Retinal pigment epithelial cell (primary cell): ENCODE results near the gene DOCK4.

Experiments used
- DNase-seq: peaks from one replicate; pipeline ENCODE4 v3.0.0-alpha.2; 2010; ENCODE audit warnings: low read depth
- H3K4me3 ChIP-seq: 2 replicates; pipeline ENCODE4 v1.5.1; 2011; ENCODE audit warnings: mild to moderate bottlenecking, low read length, control low read depth, moderate library complexity
- CTCF ChIP-seq: conservative IDR thresholded peaks from 2 replicates; pipeline ENCODE4 v1.5.1; 2011; ENCODE audit warnings: low read depth, low read length, control low read depth, inconsistent platforms

Gene DOCK4

GRCh38 chr7:111771638-111772037, 434.6 kb downstream of the DOCK4 start:
- no peak for TF ChIP-seq CTCF
- no peak overlapping the region for H3K4me3 ChIP-seq
- DNase-seq: no peak

- H3K4me3 ChIP-seq: no peak overlapping the region
- TF ChIP-seq CTCF: no peak
Observed at GRCh38 chr7:111770116-111770515, 436.1 kb downstream of the DOCK4 start.

DNA sequence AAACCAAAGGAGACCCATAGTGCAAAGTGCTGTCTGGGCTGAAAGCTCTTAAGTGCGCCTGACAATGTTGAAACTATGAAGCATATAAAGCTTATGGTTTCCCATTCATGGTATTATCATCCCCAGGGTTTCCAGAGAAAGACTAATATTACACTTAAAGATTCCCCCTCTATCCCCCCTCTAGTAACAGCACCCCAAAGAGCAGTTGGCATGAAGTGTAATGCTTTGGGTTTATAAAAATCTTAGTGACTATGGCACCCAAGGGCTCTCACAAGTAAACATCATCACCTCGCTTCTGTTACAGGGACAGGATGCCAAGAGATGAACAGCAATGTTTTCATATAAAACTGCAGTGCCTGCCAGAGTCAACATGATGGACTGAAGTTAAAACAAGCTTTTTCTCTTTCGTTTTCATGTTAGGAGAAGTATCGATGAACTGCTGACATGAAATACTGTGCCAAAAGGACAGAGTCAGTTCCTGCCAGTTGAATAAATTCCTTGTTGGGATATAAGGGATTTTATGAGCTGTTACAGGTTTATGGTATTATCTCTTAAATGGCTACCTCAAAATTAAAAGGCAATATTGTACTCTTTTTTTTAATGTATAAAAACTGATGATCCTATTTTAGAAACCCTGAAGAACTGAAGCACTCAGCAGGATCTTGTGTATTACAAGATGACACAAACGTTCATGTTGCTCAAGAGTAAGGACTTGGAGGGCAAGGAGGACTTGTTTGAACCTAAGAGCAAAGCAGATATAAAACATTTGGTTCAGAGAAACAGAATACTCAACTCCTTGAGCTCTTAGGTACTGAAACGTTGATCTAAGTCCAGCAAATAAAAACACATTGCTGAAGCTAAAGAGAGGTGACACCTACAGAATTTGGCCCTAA, 440.2 kb downstream of the DOCK4 start:
- DNase-seq: no peak

More at GRCh38 chr7:111770116-111770515, 436.1 kb downstream of the DOCK4 start:
- DNase-seq: no peak

GRCh38 chr7:111763221-111763801, 442.9 kb downstream of the DOCK4 start:
- no peak overlapping the region for H3K4me3 ChIP-seq
- TF ChIP-seq CTCF: peak; percentile 75
- DNase-seq: peak; percentile 23

More for the DNA sequence above, 440.2 kb downstream of the DOCK4 start:
- no peak overlapping the region for H3K4me3 ChIP-seq
- TF ChIP-seq CTCF: no peak

- no peak for DNase-seq
- TF ChIP-seq CTCF: no peak
- H3K4me3 ChIP-seq: no peak overlapping the region
Observed at GRCh38 chr7:111762799-111763198, 443.4 kb downstream of the DOCK4 start.

- no peak for TF ChIP-seq CTCF
- no peak overlapping the region for H3K4me3 ChIP-seq
- no peak for DNase-seq
Observed at GRCh38 chr7:111762211-111762610, 444.0 kb downstream of the DOCK4 start.

DNA sequence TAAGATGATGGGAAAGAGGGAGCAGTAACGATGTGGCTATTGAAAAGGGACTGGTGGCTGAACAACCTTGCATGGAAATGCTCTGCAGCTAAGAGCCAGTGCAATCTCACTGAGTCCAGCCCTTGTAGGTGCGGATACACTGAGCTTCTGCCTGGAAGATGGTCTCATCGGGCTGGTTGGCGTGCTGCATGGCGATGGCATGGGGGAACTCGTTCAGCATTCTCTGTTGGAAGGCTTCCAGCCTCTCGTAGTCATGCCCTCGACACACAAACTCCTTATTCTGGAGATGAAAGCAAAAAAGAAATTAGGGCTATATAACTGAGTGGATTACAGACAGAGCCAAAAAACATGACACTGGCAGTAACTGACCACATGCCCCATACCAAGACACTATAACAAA, 446.2 kb downstream of the DOCK4 start:
- TF ChIP-seq CTCF: no peak
- no peak for DNase-seq
- no peak overlapping the region for H3K4me3 ChIP-seq
